Breast epithelium (tissue), 4 donors: ENCODE results near the gene AGFG1. TPM values are rescaled to one million over a fixed set of nuclear protein-coding genes. Genes with fewer than 3 reads are reported as not detected.
"Not testable (repeated sequence)": the region's sequence is repeated elsewhere in the genome, so short reads cannot be mapped to it uniquely, and the experiment has no call there.

Experiments used
- DNase-seq, 2 donors: peaks; one replicate each; pipeline ENCODE4 v3.0.0-alpha.2; 2019; ENCODE audit warnings: low spot score in 2 of 2
- H3K27ac ChIP-seq, 2 donors: fragments of 200-600 bp; sonication (generic) in 1 of 2; one replicate each; pipeline ENCODE4 v1.5.1; 2016 to 2019; ENCODE audit warnings: mild to moderate bottlenecking in 1 of 2
- H3K27me3 ChIP-seq, 2 donors: fragments of 200-600 bp; sonication (generic) in 1 of 2; one replicate each; pipeline versions ENCODE4 v1.5.1 to v1.6.0; 2017 to 2019; ENCODE audit warnings: control low read depth in 1 of 2, mild to moderate bottlenecking in 1 of 2
- H3K36me3 ChIP-seq: fragments of 200-600 bp; one replicate; pipeline ENCODE4 v1.5.1; 2019
- H3K4me1 ChIP-seq, 2 donors: fragments of 200-600 bp; sonication (generic); one replicate each; pipeline ENCODE4 v1.5.1; 2016 to 2019; ENCODE audit warnings: control low read depth in 1 of 2
- H3K4me3 ChIP-seq, 3 donors: fragments of 200-600 bp; sonication (generic); 1 replicate in 2 of 3; 2 replicates in 1 of 3; pipeline ENCODE4 v1.5.1; 2016 to 2019; ENCODE audit warnings: mild to moderate bottlenecking in 3 of 3, moderate library complexity in 2 of 3
- H3K9me3 ChIP-seq, 2 donors: fragments of 200-600 bp; sonication (generic) in 1 of 2; one replicate each; pipeline ENCODE4 v1.5.1; 2016 to 2019; ENCODE audit warnings: control low read depth in 1 of 2
- CTCF ChIP-seq, 3 donors: fragments of 450-650 bp; IDR thresholded peaks; one replicate each; pipeline ENCODE4 v1.5.1; 2016 to 2017; ENCODE audit warnings: antibody characterized with exemption in 3 of 3, mild to moderate bottlenecking in 3 of 3, moderate library complexity in 3 of 3
- POLR2A ChIP-seq: fragments of 450-650 bp; IDR thresholded peaks from one replicate; pipeline ENCODE4 v1.6.1; 2016; ENCODE audit warnings: antibody characterized with exemption, mild to moderate bottlenecking, moderate library complexity
- POLR2AphosphoS5 ChIP-seq, 3 donors: sonication (generic); formaldehyde crosslinking; IDR thresholded peaks; one replicate each; pipeline ENCODE4 v1.6.1; 2017; ENCODE audit warnings: antibody characterized with exemption in 3 of 3
- intact Hi-C: fragments of 100-400 bp; cut with DNase I; formaldehyde crosslinking; loops from one replicate; pipeline ENCODE4 v1.15.1; 2023; ENCODE audit warnings: low total_unique reads
- total RNA-seq, 3 donors: library from RNA; depleted of rRNA; stranded (reverse); fragments of >200 nt; gene quantifications; one replicate each; pipeline ENCODE4 v1.1.0, GENCODE V29; 2016

The AGFG1 gene
- total RNA-seq, 3 donors from 2014 or later = 77.0 to 145 (median 78.4) TPM

GRCh38 chr2:227529871-227530270, 57.9 kb downstream of the AGFG1 start:
- TF ChIP-seq CTCF (IDR thresholded peaks at IDR 0.05) (no peak), POLR2AphosphoS5 (IDR thresholded peaks at IDR 0.05) (no peak), POLR2A (no peak)
- Histone ChIP-seq H3K9me3 (no peaks in the 10 kb centered on the region), H3K27me3 (no peaks in the 10 kb centered on the region), H3K36me3 (peaks cover 4% of the 10 kb centered on the region), H3K4me3 (no peak overlapping the region), H3K4me1 (no peaks in the 10 kb centered on the region), H3K27ac (no peak overlapping the region)
- DNase-seq = no peak
- intact Hi-C loops = no loop called here

- no peak for DNase-seq
These were observed 62.8 kb downstream of the AGFG1 start for GRCh38 chr2:227534714-227535113.

GRCh38 chr2:227536445-227536844, 64.5 kb downstream of the AGFG1 start:
- DNase-seq = no peak
- Histone ChIP-seq H3K27me3 (no peaks in the 10 kb centered on the region), H3K4me3 (no peak overlapping the region), H3K36me3 (peaks cover 12% of the 10 kb centered on the region), H3K27ac (no peak overlapping the region), H3K4me1 (no peaks in the 10 kb centered on the region), H3K9me3 (peaks cover 6 to 9% of the 10 kb centered on the region in 2 donors)
- intact Hi-C loops = no loop called here
- TF ChIP-seq POLR2A = no peak
- TF ChIP-seq POLR2AphosphoS5 (IDR thresholded peaks at IDR 0.05) = no peak

More at GRCh38 chr2:227534714-227535113, 62.8 kb downstream of the AGFG1 start:
- Histone ChIP-seq H3K36me3 (peaks cover 12% of the 10 kb centered on the region), H3K9me3 (no peaks in the 10 kb centered on the region), H3K4me1 (no peaks in the 10 kb centered on the region), H3K27me3 (no peaks in the 10 kb centered on the region), H3K27ac (no peak overlapping the region), H3K4me3 (no peak overlapping the region)
- intact Hi-C loops = no loop called here
- TF ChIP-seq POLR2A (no peak), POLR2AphosphoS5 (IDR thresholded peaks at IDR 0.05) (no peak), CTCF (IDR thresholded peaks at IDR 0.05) (no peak)

- Histone ChIP-seq H3K27me3 (no peaks in the 10 kb centered on the region), H3K27ac (no peak overlapping the region), H3K36me3 (peaks cover 12% of the 10 kb centered on the region), H3K4me3 (no peak overlapping the region), H3K4me1 (no peaks in the 10 kb centered on the region), H3K9me3 (peaks cover 6 to 9% of the 10 kb centered on the region in 2 donors)
- intact Hi-C loops = no loop called here
- TF ChIP-seq POLR2AphosphoS5 (IDR thresholded peaks at IDR 0.05) (no peak), POLR2A (no peak), CTCF (IDR thresholded peaks at IDR 0.05) (no peak)
- DNase-seq = no peak
These were observed 67.6 kb downstream of the AGFG1 start for GRCh38 chr2:227539465-227539956.

GRCh38 chr2:227540352-227540751, 68.4 kb downstream of the AGFG1 start:
- H3K9me3 ChIP-seq, H3K4me1 ChIP-seq, H3K27ac ChIP-seq, DNase-seq, intact Hi-C loops, H3K27me3 ChIP-seq, H3K4me3 ChIP-seq: not testable (repeated sequence)
- H3K36me3 ChIP-seq = peaks cover 12% of the 10 kb centered on the region

GRCh38 chr2:227545990-227546389, 74.0 kb downstream of the AGFG1 start:
- intact Hi-C loops = no loop called here
- DNase-seq = no peak
- no peaks in the 10 kb centered on the region for H3K27me3 ChIP-seq
- H3K27ac ChIP-seq = no peak overlapping the region
- peaks cover 0 to 3% of the 10 kb centered on the region in 2 donors for H3K9me3 ChIP-seq
- no peaks in the 10 kb centered on the region for H3K4me1 ChIP-seq
- no peaks in the 10 kb centered on the region for H3K36me3 ChIP-seq
- H3K4me3 ChIP-seq = no peak overlapping the region
- TF ChIP-seq POLR2AphosphoS5 (IDR thresholded peaks at IDR 0.05) (no peak), CTCF (IDR thresholded peaks at IDR 0.05) (no peak), POLR2A (no peak)
